Natural killer cell (primary cell): ENCODE measurements around the gene INTS1. TPM values are rescaled to one million over a fixed set of nuclear protein-coding genes. Genes with fewer than 3 reads are reported as not detected.

Experiments used
- ATAC-seq, 3 donors: fragments of 150-1000 bp in 2 of 3; fragments of 200-7000 bp in 1 of 3; cut with Tn5 transposase; 1 replicate in 1 of 3; 2 replicates in 2 of 3; pipeline ENCODE4 v1.10.0; 2021; ENCODE audit warnings: mild to moderate bottlenecking in 2 of 3, moderate library complexity in 2 of 3
- DNase-seq, 2 donors: peaks; one replicate each; pipeline versions ENCODE4 v3.0.0 to v3.0.0-alpha.2; 2013 to 2021; ENCODE audit warnings: mixed read lengths in 1 of 2
- H3K27ac ChIP-seq: one replicate; pipeline ENCODE4 v1.5.1; 2013; ENCODE audit warnings: mild to moderate bottlenecking, low read length
- H3K27me3 ChIP-seq: one replicate; pipeline ENCODE4 v1.6.1; 2013; ENCODE audit warnings: low read length; ENCODE audit not compliant: control insufficient read depth, insufficient read depth
- H3K36me3 ChIP-seq: one replicate; pipeline ENCODE4 v1.6.1; 2013; ENCODE audit warnings: low read length; ENCODE audit not compliant: control insufficient read depth, insufficient read depth
- H3K4me1 ChIP-seq: one replicate; pipeline ENCODE4 v1.6.1; 2013; ENCODE audit warnings: low read length; ENCODE audit not compliant: control insufficient read depth, insufficient read depth
- H3K4me3 ChIP-seq: one replicate; pipeline ENCODE4 v1.5.1; 2013; ENCODE audit warnings: low read length
- H3K9me3 ChIP-seq: one replicate; pipeline ENCODE4 v1.6.1; 2013; ENCODE audit warnings: low read length; ENCODE audit not compliant: control insufficient read depth, insufficient read depth
- H3K27ac Mint-ChIP-seq, 2 donors: one replicate each; pipeline ENCODE4 v1.8.0; 2022; ENCODE audit warnings: mild to moderate bottlenecking in 2 of 2, mixed read lengths in 2 of 2, moderate library complexity in 1 of 2
- H3K27me3 Mint-ChIP-seq, 2 donors: one replicate each; pipeline ENCODE4 v1.8.0; 2022; ENCODE audit warnings: low read depth in 2 of 2, mixed read lengths in 2 of 2
- H3K36me3 Mint-ChIP-seq: one replicate; pipeline ENCODE4 v1.8.0; 2022; ENCODE audit warnings: mixed read lengths
- H3K4me1 Mint-ChIP-seq, 2 donors: one replicate each; pipeline ENCODE4 v1.8.0; 2022; ENCODE audit warnings: mixed read lengths in 2 of 2
- H3K4me3 Mint-ChIP-seq: one replicate; pipeline ENCODE4 v1.8.0; 2022; ENCODE audit warnings: mild to moderate bottlenecking, moderate library complexity, mixed read lengths
- H3K9me3 Mint-ChIP-seq, 2 donors: one replicate each; pipeline ENCODE4 v1.8.0; 2022; ENCODE audit warnings: mixed read lengths in 2 of 2
- whole genome bisulfite sequencing: methylation state at CpG from one replicate; pipeline ENCODE4 v1.1.7; 2013; ENCODE audit warnings: missing lambda C conversion rate; ENCODE audit not compliant: insufficient coverage; 5-methylcytosine and 5-hydroxymethylcytosine counted together
- intact Hi-C: fragments of 100-400 bp; cut with micrococcal nuclease; formaldehyde crosslinking; loops from one replicate; pipeline ENCODE4 v1.14.2; 2022
- total RNA-seq, 4 donors: library from RNA; stranded (reverse); fragments of 120-200 nt in 1 of 4; gene quantifications; one replicate each; pipeline versions ENCODE4 v1.2.3 to v1.2.4, GENCODE V29; 2013 to 2022
- TF ChIP-seq, protein P1 (sequence below): fragments of 200-600 bp; IDR thresholded peaks from one replicate; pipeline ENCODE4 v1.8.0; 2022; ENCODE audit warnings: antibody characterized with exemption

The INTS1 gene
- total RNA-seq, 3 donors from 2014 or later (not counting 1 experiment from before 2014, with no cell fraction given) = 92.7 to 115 (median 111) TPM

DNA sequence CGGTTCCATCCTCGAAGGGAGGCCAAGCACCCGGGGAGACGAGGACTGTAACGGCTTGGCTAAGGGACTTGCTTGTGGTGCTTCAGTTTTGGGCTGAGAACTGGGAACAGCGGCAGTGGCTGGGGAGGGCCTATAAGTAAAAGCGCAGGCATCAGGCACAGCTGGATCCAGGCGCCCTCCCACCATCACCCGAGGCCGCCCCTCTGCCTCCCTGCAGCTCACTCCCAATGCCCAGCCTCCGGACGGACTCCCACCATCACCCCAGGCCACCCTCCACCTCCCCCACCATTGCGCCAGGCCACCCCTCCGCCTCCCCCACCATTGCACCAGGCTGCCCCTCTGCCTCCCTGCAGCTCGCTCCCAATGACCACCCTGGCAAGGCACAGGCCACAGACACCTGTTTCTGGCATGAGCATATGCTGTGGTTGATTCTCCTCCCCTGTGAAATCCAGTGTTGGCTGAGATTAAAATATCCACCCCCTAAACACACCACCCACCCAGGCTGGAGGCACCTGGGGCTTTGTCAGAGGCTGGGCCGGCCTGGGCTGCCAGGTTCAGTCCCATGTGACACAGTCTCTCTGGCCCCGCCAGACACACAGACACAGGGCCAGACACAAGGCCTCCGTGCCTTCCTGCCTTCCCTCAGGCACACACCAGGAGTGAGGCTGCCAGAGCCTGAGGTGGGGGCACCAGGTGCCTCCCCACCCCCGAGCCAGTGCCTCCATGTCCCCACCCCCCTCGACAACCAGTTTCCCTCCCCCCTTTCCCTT lies 61.6 kb downstream of the INTS1 start:
- H3K36me3 Mint-ChIP-seq = no peaks in the 10 kb centered on the region
- TF ChIP-seq, protein P1, sequence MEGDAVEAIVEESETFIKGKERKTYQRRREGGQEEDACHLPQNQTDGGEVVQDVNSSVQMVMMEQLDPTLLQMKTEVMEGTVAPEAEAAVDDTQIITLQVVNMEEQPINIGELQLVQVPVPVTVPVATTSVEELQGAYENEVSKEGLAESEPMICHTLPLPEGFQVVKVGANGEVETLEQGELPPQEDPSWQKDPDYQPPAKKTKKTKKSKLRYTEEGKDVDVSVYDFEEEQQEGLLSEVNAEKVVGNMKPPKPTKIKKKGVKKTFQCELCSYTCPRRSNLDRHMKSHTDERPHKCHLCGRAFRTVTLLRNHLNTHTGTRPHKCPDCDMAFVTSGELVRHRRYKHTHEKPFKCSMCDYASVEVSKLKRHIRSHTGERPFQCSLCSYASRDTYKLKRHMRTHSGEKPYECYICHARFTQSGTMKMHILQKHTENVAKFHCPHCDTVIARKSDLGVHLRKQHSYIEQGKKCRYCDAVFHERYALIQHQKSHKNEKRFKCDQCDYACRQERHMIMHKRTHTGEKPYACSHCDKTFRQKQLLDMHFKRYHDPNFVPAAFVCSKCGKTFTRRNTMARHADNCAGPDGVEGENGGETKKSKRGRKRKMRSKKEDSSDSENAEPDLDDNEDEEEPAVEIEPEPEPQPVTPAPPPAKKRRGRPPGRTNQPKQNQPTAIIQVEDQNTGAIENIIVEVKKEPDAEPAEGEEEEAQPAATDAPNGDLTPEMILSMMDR = no peak
- H3K9me3 Mint-ChIP-seq = no peaks in the 10 kb centered on the region
- Histone ChIP-seq H3K27me3 (no peaks in the 10 kb centered on the region), H3K4me3 (no peak overlapping the region), H3K9me3 (no peaks in the 10 kb centered on the region), H3K27ac (no peak overlapping the region), H3K4me1 (no peaks in the 10 kb centered on the region), H3K36me3 (no peaks in the 10 kb centered on the region)
- H3K4me1 Mint-ChIP-seq = no peaks in the 10 kb centered on the region
- WGBS = 87% methylated on average over 19 of the region's 20 CpGs
- intact Hi-C loops = no loop called here
- no peak for DNase-seq
- ATAC-seq = no peak
- no peak overlapping the region for H3K4me3 Mint-ChIP-seq
- no peaks in the 10 kb centered on the region for H3K27me3 Mint-ChIP-seq
- H3K27ac Mint-ChIP-seq = no peak overlapping the region

DNA sequence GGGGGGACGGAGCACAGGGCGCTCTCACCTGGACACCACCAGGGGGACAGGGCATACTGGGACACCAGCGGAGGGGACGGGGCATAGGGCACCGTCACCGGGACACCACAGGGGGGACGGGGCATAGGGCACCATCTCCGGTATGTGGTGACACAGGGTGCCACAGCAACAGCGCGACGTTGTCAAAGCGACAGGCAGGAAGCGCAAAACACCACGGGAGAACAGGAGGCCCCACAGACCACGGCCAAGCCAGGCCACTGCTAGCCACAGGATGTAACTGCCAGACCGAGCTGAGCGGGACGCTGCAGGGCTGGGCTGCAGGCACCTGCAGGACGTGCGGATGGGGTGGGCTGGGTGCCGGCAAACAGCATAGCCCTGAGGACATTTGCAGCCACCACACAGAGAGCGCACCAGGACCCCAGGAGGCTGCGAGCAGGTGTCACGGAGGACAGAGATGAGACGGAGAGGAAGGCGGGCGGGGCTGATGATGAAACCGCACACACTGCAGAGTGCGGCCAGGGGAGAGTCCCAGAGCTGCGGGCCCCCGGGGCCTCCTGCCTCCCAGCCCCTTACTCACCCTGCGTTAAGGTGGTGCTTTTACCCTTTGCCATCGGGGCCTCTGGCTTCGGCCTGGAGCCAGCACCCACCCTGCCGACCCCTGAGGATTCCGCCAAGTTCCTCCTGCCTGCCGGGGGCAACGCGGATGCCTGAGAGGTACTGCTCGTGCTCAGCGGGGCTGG lies 62.4 kb downstream of the INTS1 start:
- Histone ChIP-seq H3K4me3 (no peak overlapping the region), H3K9me3 (no peaks in the 10 kb centered on the region), H3K27ac (no peak overlapping the region), H3K36me3 (no peaks in the 10 kb centered on the region), H3K4me1 (no peaks in the 10 kb centered on the region), H3K27me3 (no peaks in the 10 kb centered on the region)
- Mint-ChIP-seq H3K27me3 (no peaks in the 10 kb centered on the region), H3K4me1 (no peaks in the 10 kb centered on the region), H3K4me3 (no peak overlapping the region), H3K27ac (no peak overlapping the region), H3K9me3 (no peaks in the 10 kb centered on the region), H3K36me3 (no peaks in the 10 kb centered on the region)
- intact Hi-C loops = no loop called here
- DNase-seq (no peak), ATAC-seq (peak in 1 of 3 donors; percentile 21)
- 81% methylated on average over 41 of the region's 41 CpGs for WGBS
- TF ChIP-seq, protein P1 = no peak

DNA sequence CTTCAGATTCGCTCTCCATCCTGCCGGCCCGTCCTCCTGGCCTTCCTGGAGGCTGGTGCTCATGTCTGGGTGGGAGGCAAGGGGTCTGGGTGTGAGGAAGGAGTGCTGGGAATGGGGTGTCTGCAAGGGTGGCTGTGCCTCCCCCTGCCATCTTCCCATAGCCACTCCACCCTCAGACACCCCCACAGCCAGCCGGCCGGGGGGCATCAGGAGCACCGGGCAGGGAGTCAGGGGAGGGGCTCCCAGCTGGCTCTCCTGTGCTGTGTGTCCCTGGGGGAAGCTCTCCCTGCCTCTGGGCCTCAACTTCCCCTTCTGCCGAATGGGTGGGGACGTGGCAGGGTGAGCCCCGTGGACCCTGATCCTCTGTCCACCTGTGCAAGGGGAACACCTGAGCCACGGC lies 63.6 kb downstream of the INTS1 start:
- H3K9me3 ChIP-seq = no peaks in the 10 kb centered on the region
- Mint-ChIP-seq H3K4me3 (no peak overlapping the region), H3K27me3 (no peaks in the 10 kb centered on the region), H3K36me3 (no peaks in the 10 kb centered on the region), H3K9me3 (no peaks in the 10 kb centered on the region), H3K27ac (no peak overlapping the region), H3K4me1 (no peaks in the 10 kb centered on the region)
- no peaks in the 10 kb centered on the region for H3K36me3 ChIP-seq
- 76% methylated on average over 10 of the region's 10 CpGs for WGBS
- no peak overlapping the region for H3K4me3 ChIP-seq
- DNase-seq (no peak), ATAC-seq (no peak)
- intact Hi-C loops = no loop called here
- no peaks in the 10 kb centered on the region for H3K4me1 ChIP-seq
- H3K27ac ChIP-seq = no peak overlapping the region
- H3K27me3 ChIP-seq = no peaks in the 10 kb centered on the region
- TF ChIP-seq, protein P1 = no peak
